ENCODE data around the gene USP15. TPM values are rescaled to one million over a fixed set of nuclear protein-coding genes. Genes with fewer than 3 reads are reported as not detected.
"Not testable (repeated sequence)": the region's sequence is repeated elsewhere in the genome, so short reads cannot be mapped to it uniquely, and the experiment has no call there.

USP15 gene
- polyA plus RNA-seq, 3 donors: 43.1 to 56.5 (median 55.0) TPM

DNA sequence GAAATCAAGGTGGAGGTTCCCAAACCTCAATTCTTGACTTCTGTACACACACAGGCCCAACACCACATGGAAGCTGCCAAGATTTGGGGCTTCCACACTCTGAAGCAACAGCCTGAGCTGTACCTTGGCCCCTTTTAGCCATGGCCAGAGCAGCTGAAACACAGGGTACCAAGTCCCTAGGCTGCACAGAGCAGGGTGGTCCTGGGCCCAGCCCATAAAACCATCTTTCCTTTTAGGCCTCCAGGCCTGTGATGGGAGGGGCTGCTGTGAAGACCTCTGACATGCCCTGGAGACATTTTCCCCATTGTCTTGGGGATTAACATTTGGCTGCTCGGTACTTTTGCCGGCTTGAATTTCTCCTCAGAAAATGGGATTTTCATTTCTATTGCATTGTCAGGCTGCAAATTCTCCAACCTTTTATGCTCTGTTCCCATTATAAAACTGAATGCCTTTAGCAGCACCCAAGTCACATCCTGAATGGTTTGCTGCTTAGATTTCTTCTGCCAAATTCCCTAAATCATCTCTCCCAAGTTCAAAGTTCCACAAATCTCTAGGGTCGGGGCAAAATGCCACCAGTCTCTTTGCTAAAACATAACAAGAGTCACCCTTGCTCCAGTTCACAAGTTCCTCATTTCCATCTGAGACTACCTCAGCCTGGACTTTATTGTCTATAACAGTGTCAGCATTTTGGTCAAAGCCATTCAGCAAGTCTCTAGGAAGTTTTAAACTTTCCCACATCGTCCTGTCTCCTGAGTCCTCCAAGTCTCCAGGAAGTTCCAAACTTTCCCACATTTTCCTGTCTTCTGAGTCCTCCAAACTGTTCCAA is 84.7 kb downstream of the USP15 start:
- DNase-seq (ENCODE audit: extremely low read depth in 1 of 11, low read depth in 9 of 11, low spot score in 4 of 11): not testable (repeated sequence)

DNA sequence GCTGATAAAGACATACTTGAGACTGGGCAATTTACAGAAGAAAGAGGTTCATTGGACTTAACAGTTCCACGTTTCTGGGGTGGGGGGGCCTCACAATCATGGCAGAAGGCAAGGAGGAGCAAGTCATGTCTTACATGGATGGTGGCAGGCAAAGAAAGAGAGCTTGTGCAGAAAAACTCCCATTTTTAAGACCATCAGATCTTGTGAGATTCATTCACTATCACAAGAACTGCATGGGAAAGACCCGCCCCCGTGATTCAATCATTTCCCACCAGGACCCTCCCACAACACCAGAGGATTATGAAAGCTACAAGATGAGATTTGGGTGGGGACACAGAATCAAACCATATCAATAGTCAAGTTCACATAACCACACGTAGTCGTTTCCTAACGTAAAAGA is 85.5 kb downstream of the USP15 start:
- no peak for DNase-seq (ENCODE audit: extremely low read depth in 1 of 11, low read depth in 9 of 11, low spot score in 4 of 11)

- DNase-seq (ENCODE audit: extremely low read depth in 1 of 11, low read depth in 9 of 11, low spot score in 4 of 11): no peak
These were observed 86.6 kb downstream of the USP15 start for GRCh38 chr12:62346817-62347216.

- no peak for DNase-seq (ENCODE audit: extremely low read depth in 1 of 11, low read depth in 9 of 11, low spot score in 4 of 11)
These were observed 87.9 kb downstream of the USP15 start for GRCh38 chr12:62347922-62348650.

DNA sequence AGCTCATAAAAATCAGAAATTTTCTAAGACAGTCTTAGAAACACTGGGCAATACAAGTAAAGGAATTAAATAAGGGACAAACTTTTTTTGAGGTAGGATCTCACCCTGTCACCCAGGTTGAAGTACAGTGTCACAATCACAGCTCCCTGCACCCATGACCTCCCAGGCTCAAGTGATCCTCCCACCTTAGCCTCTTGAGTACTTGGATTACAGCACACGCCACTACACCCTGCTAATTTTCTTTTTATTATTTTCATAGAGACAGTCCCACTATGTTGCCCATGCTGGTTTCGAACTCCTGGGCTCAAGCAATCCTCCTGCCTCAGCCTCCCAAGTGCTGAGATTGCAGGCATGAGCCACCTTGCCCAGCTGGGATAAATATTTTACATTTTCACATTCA is 90.3 kb downstream of the USP15 start:
- DNase-seq (ENCODE audit: extremely low read depth in 1 of 11, low read depth in 9 of 11, low spot score in 4 of 11): no peak

DNA sequence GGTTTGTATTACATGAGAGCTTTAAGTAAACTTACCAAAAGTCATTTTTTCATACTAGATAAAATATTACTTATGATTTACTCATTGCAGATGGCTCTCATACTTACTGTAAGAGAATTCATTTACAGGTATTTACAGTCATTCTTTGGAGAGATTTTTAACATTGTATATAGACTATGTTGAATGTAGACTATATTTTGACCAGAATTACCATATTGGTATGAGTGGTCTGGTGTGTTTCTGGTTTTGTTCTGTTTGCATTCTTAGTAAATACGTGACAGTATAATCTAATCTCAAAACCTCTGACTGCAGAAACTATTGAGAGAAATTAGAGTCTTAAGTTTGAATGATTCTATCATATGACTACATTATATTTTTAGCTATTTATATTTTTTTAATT is 91.1 kb downstream of the USP15 start:
- DNase-seq (ENCODE audit: extremely low read depth in 1 of 11, low read depth in 9 of 11, low spot score in 4 of 11): no peak

DNA sequence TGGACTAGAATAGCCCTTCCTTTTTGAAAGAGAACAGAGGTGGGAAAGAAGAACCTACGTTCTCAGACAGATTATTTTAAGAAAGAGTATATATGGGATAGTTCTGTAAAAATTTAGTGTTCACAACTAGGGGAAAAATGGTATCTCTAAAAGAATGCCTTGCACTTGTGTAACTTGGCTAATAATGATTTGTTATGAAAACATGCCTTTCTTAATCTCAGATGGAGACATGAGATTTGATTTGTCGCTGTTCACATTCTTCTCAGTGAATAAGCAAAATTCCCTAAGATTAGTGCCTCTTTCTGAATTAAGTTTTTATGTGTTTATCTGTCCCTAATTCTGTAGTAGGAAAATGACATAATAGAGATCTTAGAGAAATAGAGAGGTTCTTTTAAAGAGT is 100.8 kb downstream of the USP15 start:
- no peak for DNase-seq (ENCODE audit: extremely low read depth in 1 of 11, low read depth in 9 of 11, low spot score in 4 of 11)

DNA sequence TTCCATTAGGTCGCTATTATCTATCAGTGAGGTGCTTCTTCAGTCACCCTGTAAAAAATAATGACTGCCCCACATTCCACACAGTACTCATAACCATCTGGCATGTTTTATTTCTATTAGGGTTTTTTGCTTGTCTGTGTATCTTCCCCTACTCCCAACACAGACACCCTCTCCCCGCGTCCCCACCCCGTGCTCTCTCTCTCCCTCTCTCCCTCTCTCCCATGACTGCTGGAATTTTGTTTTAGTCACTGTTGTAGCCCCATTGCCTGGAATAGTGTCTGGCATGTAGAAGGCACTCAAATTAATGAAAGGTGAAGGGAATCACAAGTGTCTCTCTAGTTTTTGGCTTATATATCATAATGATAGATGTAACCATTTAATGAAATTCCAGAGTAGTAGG is 103.3 kb downstream of the USP15 start:
- DNase-seq (ENCODE audit: extremely low read depth in 1 of 11, low read depth in 9 of 11, low spot score in 4 of 11): no peak

DNA sequence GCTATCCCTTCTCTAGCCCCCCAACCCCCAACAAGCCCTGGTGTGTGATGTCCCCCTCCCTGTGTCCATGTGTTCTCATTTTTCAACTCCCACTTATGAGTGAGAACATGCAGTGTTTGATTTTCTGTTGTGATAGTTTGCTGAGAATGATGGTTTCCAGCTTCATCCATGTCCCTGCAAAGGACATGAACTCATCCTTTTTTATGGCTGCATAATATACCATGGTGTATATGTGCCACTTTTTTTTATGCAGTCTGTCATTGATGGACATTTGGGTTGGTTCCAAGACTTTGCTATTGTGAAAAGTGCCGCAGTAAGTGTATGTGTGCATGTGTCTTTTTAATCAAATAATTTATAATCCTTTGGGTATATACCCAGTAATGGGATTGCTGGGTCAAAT is 104.5 kb downstream of the USP15 start:
- DNase-seq (ENCODE audit: extremely low read depth in 1 of 11, low read depth in 9 of 11, low spot score in 4 of 11): not testable (repeated sequence)

DNA sequence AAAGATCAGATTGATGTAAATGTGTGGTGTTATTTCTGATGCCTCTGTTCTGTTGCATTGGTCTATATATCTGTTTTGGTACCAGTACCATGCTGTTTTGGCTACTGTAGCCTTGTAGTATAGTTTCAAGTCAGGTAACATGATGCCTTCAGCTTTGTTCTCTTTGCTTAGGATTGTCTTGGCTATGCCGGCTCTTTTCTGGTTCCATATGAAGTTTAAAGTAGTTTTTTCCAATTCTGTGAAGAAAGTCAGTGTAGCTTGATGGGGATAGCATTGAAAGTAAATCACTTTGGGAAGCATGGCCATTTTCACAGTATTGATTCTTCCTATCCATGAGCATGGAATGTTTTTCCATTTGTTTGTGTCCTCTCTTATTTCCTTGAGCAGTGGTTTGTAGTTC is 105.6 kb downstream of the USP15 start:
- DNase-seq (ENCODE audit: extremely low read depth in 1 of 11, low read depth in 9 of 11, low spot score in 4 of 11): not testable (repeated sequence)

- not testable (repeated sequence) for DNase-seq (ENCODE audit: extremely low read depth in 1 of 11, low read depth in 9 of 11, low spot score in 4 of 11)
These were observed 108.4 kb downstream of the USP15 start for GRCh38 chr12:62368430-62369223.

DNA sequence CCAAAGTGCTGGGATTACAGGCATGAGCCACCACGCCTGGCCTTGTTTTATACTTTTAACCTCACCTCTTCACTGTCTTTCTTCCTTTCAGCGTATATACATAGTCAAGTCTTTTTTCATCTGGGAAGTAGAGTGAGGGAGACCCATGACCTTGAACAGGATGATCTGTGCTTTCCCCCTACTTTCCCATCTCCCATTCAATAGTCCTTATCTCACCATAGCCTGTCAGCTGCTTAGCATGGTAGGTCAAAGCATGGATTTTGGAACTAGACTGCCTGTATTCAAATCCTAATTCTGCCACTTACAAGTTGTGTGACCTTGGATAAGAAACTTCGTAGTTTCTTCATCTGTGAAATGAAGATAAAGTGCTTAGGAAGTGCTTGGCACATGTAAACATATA is 110.0 kb downstream of the USP15 start:
- DNase-seq (ENCODE audit: extremely low read depth in 1 of 11, low read depth in 9 of 11, low spot score in 4 of 11): no peak

- DNase-seq (ENCODE audit: extremely low read depth in 1 of 11, low read depth in 9 of 11, low spot score in 4 of 11): no peak
These were observed 111.5 kb downstream of the USP15 start for GRCh38 chr12:62371661-62372060.

- no peak for DNase-seq (ENCODE audit: extremely low read depth in 1 of 11, low read depth in 9 of 11, low spot score in 4 of 11)
These were observed 111.9 kb downstream of the USP15 start for GRCh38 chr12:62372134-62372533.

DNA sequence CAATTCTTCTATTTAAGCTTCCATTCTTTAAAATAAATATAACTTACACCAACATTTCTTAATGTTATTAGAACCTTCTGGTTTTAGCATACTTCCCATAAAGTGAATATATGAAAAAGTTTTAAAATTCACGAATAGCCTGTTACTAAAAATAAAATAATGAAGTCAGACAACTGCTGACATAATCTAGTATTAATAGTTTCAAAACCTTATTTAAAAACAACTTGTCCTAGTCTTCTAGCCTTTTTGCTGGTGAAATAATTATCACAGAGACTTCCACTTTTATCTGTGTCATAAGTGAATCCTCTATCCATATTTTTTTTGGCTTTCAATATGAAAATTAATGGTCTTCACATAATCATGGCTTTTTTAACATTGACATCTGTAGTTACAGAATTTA is 112.6 kb downstream of the USP15 start:
- no peak for DNase-seq (ENCODE audit: extremely low read depth in 1 of 11, low read depth in 9 of 11, low spot score in 4 of 11)

DNA sequence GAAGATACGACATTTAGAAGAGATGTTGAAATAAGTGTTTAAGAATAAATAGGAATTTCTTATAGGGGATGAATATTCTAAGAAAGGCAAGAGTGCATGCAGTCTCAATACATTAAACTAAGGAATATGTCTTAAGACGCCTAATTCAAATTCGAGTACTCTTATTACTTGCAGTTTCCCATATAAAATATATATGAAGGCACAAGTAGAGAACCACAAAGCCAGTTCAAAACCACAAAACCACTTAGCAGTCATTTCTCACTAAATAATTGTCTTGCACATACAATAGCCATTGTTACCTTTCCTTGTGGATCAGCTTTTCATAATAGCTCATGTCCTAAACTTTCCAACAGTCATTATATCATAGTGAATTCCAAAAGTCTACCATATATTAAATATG is 115.4 kb downstream of the USP15 start:
- no peak for DNase-seq (ENCODE audit: extremely low read depth in 1 of 11, low read depth in 9 of 11, low spot score in 4 of 11)

DNA sequence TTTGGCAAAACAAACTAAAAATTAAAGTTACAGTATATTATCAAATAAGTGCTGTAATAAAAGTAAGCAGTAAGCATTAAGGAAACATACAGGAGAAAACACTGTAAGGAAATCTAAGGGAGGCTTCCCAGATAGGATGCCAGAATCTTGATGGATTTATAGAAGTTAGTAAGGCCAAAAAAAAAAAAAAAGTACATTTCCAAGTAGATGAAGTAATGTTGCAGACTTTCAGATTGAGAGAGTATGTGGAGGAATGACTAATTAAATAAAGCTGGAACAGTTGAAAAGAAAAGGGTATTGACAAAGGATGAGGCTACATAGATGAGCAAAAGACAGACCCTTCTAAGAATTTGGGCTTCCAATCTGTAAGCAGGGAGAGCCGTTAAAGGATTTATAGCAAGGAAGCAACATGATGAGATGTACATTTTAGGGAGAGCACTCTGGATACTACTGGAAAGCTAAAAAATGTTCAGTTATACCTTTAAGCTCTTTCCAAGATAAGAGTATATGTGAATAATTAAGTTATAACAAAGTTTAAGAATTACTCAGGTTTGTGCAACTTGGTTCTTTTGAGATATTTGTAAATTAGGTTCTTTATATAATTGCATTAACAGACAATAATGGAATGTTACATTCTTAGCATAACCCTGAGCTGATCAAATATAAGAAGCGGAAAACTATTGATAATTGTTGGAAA is 119.0 kb downstream of the USP15 start:
- no peak for DNase-seq (ENCODE audit: extremely low read depth in 1 of 11, low read depth in 9 of 11, low spot score in 4 of 11)

GRCh38 chr12:62379723-62380045 is 119.5 kb downstream of the USP15 start:
- DNase-seq (ENCODE audit: extremely low read depth in 1 of 11, low read depth in 9 of 11, low spot score in 4 of 11): no peak

DNA sequence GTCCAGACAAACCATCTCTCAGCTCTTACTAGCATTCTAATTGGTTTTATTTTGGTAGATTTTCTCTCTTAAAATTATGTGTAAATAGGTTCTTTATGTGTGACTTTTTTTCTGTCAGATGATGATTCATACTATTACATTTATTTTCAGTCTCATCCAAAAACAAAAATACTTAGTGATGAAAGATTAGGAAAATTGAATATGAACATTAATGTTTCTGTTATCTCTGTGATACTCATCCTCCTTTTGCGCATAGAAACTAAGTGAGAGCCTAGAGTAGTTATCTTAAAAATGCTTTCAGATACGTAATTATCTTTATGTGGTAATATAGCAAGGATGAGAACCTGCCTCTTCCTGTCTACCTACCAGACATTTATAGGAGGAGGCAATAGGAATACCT is 122.3 kb downstream of the USP15 start:
- no peak for DNase-seq (ENCODE audit: extremely low read depth in 1 of 11, low read depth in 9 of 11, low spot score in 4 of 11)

Measured in renal cortex interstitium (tissue), 11 donors.